Kidney (tissue), 14 donors: ENCODE data around the gene AP4E1. TPM values are rescaled to one million over a fixed set of nuclear protein-coding genes. Genes with fewer than 3 reads are reported as not detected.
"Not testable (repeated sequence)": the region's sequence is repeated elsewhere in the genome, so short reads cannot be mapped to it uniquely, and the experiment has no call there.

Experiments used
- DNase-seq, 5 donors: peaks; one replicate each; pipeline ENCODE4 v3.0.0-alpha.2; 2013 to 2020
- FAIRE-seq: peaks from 2 replicates; lab custom pipeline; 2012; peaks lifted over from hg19 to GRCh38; lab: Jason Lieb, UNC
- H3K27ac ChIP-seq, 2 donors: one replicate each; pipeline ENCODE4 v1.7.0; 2013; ENCODE audit warnings: low read depth in 2 of 2, low read length in 2 of 2, inconsistent platforms in 1 of 2
- H3K27me3 ChIP-seq: one replicate; pipeline ENCODE4 v1.7.1; 2013; ENCODE audit warnings: low read length, inconsistent platforms; ENCODE audit not compliant: control insufficient read depth, insufficient read depth
- H3K36me3 ChIP-seq, 3 donors: one replicate each; pipeline versions ENCODE4 v1.7.0 to v1.7.1; 2013; ENCODE audit warnings: low read length in 3 of 3, control low read depth in 1 of 3, inconsistent platforms in 1 of 3; ENCODE audit not compliant: insufficient read depth in 3 of 3, control insufficient read depth in 2 of 3
- H3K4me1 ChIP-seq, 3 donors: one replicate each; pipeline versions ENCODE4 v1.7.0 to v1.7.1; 2013; ENCODE audit warnings: low read length in 3 of 3, inconsistent platforms in 1 of 3, low read depth in 1 of 3; ENCODE audit not compliant: control insufficient read depth in 2 of 3, insufficient read depth in 2 of 3
- H3K4me3 ChIP-seq, 3 donors: one replicate each; pipeline versions ENCODE4 v1.7.0 to v1.8.1; 2013; ENCODE audit warnings: low read length in 3 of 3, control low read depth in 1 of 3, inconsistent platforms in 1 of 3
- H3K9ac ChIP-seq, 3 donors: one replicate each; pipeline versions ENCODE4 v1.7.0 to v1.7.1; 2013; ENCODE audit warnings: low read length in 3 of 3, control low read depth in 1 of 3, inconsistent platforms in 1 of 3
- H3K9me3 ChIP-seq, 3 donors: one replicate each; pipeline versions ENCODE4 v1.7.0 to v1.7.1; 2013; ENCODE audit warnings: low read length in 3 of 3, control low read depth in 1 of 3, inconsistent platforms in 1 of 3; ENCODE audit not compliant: control insufficient read depth in 2 of 3, insufficient read depth in 1 of 3
- CTCF ChIP-seq: IDR thresholded peaks from 3 replicates; pipeline ENCODE4 v1.5.1; 2012; ENCODE audit warnings: mild to moderate bottlenecking, moderate library complexity, borderline replicate concordance; ENCODE audit not compliant: insufficient read depth; ENCODE audit errors: extremely low read depth
- intact Hi-C: fragments of 100-400 bp; cut with DNase I; formaldehyde crosslinking; loops from one replicate; pipeline ENCODE4 v1.11.1; 2022
- polyA plus RNA-seq: library from polyadenylated mRNA; stranded (reverse); fragments of 350-450 nt; fragmentation: Illumina TruSeq; extraction: RNeasy Lipid Tissue Mini Kit (QIAGEN cat#74804); gene quantifications from one replicate; pipeline ENCODE4 v1.2.3, GENCODE V29; 2014; ENCODE audit warnings: low read depth, low replicate concordance; ENCODE audit not compliant: insufficient read depth
- total RNA-seq: library from RNA; stranded (reverse); fragmentation: NEBNext Ultra II Directional; extraction: Animal tissue kit (Norgen Biotek cat#: 25700); gene quantifications from one replicate; pipeline ENCODE4 v1.2.1, GENCODE V29; 2021
- donor health status: control.
- donor health status: control.
- donor health status: control.
- donor health status: control.
- donor health status: control.
- donor health status: DM: yes; HTN: yes; CAD: no.
- donor health status: Normal renal cell carcinoma (clear cell type).

Gene AP4E1
- total and polyA plus RNA-seq, 2 donors from 2014 or later = 2.0 to 9.8 TPM

GRCh38 chr15:50907601-50908208 lies 778 bp upstream of the AP4E1 start:
- Histone ChIP-seq H3K27ac (peak overlapping the region; percentile 93), H3K4me1 (peaks cover 0 to 5% (median 0%) of the 10 kb centered on the region in 3 donors), H3K27me3 (no peaks in the 10 kb centered on the region), H3K36me3 (peaks cover 0 to 3% (median 0%) of the 10 kb centered on the region in 3 donors), H3K9me3 (no peaks in the 10 kb centered on the region), H3K9ac (peak overlapping the region; percentile 11 to 88 (median 75)), H3K4me3 (peak overlapping the region; percentile 75 to 89 (median 88))
- FAIRE-seq (no peak), DNase-seq (peak in 4 of 5 donors; percentile 45 to 80 (median 64))
- intact Hi-C loops = no loop called here
- TF ChIP-seq CTCF = no peak

- Histone ChIP-seq H3K9me3 (no peaks in the 10 kb centered on the region), H3K4me1 (peaks cover 0 to 5% (median 0%) of the 10 kb centered on the region in 3 donors), H3K36me3 (peaks cover 0 to 7% (median 4%) of the 10 kb centered on the region in 3 donors), H3K4me3 (peak overlapping the region; percentile 75 to 89 (median 77)), H3K27ac (peak overlapping the region; percentile 7 to 93), H3K27me3 (no peaks in the 10 kb centered on the region), H3K9ac (peak overlapping the region; percentile 56 to 86 (median 65))
- intact Hi-C loops = no loop called here
- DNase-seq (peak in 1 of 5 donors; percentile 63), FAIRE-seq (no peak)
- no peak for TF ChIP-seq CTCF
Observed at GRCh38 chr15:50909010-50909317, 481 bp downstream of the AP4E1 start.

- H3K36me3 ChIP-seq, H3K27me3 ChIP-seq, intact Hi-C loops, H3K4me3 ChIP-seq, DNase-seq, H3K9me3 ChIP-seq, H3K4me1 ChIP-seq, H3K27ac ChIP-seq, H3K9ac ChIP-seq, FAIRE-seq: not testable (repeated sequence)
Observed at GRCh38 chr15:50910426-50910795, 1.9 kb downstream of the AP4E1 start.

GRCh38 chr15:50911001-50911400 lies 2.5 kb downstream of the AP4E1 start:
- H3K27me3 ChIP-seq = no peaks in the 10 kb centered on the region
- no peak overlapping the region for H3K27ac ChIP-seq
- intact Hi-C loops = no loop called here
- DNase-seq (no peak), FAIRE-seq (no peak)
- no peaks in the 10 kb centered on the region for H3K9me3 ChIP-seq
- H3K9ac ChIP-seq = no peak overlapping the region
- H3K4me3 ChIP-seq = no peak overlapping the region
- no peak for TF ChIP-seq CTCF
- peaks cover 0 to 7% (median 6%) of the 10 kb centered on the region in 3 donors for H3K36me3 ChIP-seq
- peaks cover 0 to 5% (median 0%) of the 10 kb centered on the region in 3 donors for H3K4me1 ChIP-seq
